Measurements from ENCODE around the gene C17orf50. TPM values are rescaled to one million over a fixed set of nuclear protein-coding genes. Genes with fewer than 3 reads are reported as not detected.

Gene C17orf50
- total and polyA plus RNA-seq, 10 donors = 0.15 to 0.42 TPM; not detected in 8

- intact Hi-C loops (cut with DNase I; ENCODE audit: low total_unique reads) = no loop called here
- H3K9me3 ChIP-seq = no peaks in the 10 kb centered on the region
- no peak for DNase-seq
- no peak for TF ChIP-seq POLR2AphosphoS5 (IDR thresholded peaks at IDR 0.05)
- TF ChIP-seq POLR2A (IDR thresholded peaks at IDR 0.05) = no peak
- TF ChIP-seq CTCF (IDR thresholded peaks at IDR 0.05 in 8 of 11, conservative IDR thresholded peaks at IDR 0.05 in 3 of 11) = no peak
- H3K27ac ChIP-seq = no peak overlapping the region
- peaks cover 10 to 21% (median 17%) of the 10 kb centered on the region in 6 donors for H3K4me1 ChIP-seq
- H3K4me3 ChIP-seq = no peak overlapping the region
- no peaks in the 10 kb centered on the region for H3K36me3 ChIP-seq
- 84 to 93% (median 88%) methylated on average over 3 of the region's 3 CpGs for WGBS, 5 donors
- H3K27me3 ChIP-seq (replicated peaks in 1 of 7) = peaks cover 0 to 67% (median 27%) of the 10 kb centered on the region in 7 donors
Observed at GRCh38 chr17:35793257-35793656, 32.6 kb downstream of the C17orf50 start.

GRCh38 chr17:35795007-35795870 lies 34.6 kb downstream of the C17orf50 start, which contains the start of gene MMP28:
Gene MMP28 (minus strand): TSS chr17:35795641. CDS start chr17:35795377, 264 bp downstream.
- WGBS, 5 donors = 0 to 3% (median 1%) methylated on average over 39 to 89 of the region's 89 CpGs
- DNase-seq = peak; percentile 82
- Histone ChIP-seq H3K9me3 (no peaks in the 10 kb centered on the region), H3K4me3 (peak within 1 kb of the TSS; percentile 51 to 83 (median 60)), H3K36me3 (no peaks in the 10 kb centered on the region), H3K4me1 (peaks cover 13 to 33% (median 27%) of the 10 kb centered on the region in 6 donors), H3K27me3 (replicated peaks in 1 of 7) (peaks cover 0 to 67% (median 27%) of the 10 kb centered on the region in 7 donors), H3K27ac (peak within 1 kb of the TSS in 2 of 8 donors; percentile 23 to 28)
- TF ChIP-seq CTCF (IDR thresholded peaks at IDR 0.05 in 8 of 11, conservative IDR thresholded peaks at IDR 0.05 in 3 of 11) = no peak
- no peak for TF ChIP-seq POLR2A (IDR thresholded peaks at IDR 0.05)
- peak; percentile 10 to 68 (median 51) for TF ChIP-seq POLR2AphosphoS5 (IDR thresholded peaks at IDR 0.05)
- intact Hi-C loops (cut with DNase I; ENCODE audit: low total_unique reads) = no loop called here

GRCh38 chr17:35795871-35796265 lies 35.2 kb downstream of the C17orf50 start:
- Histone ChIP-seq H3K9me3 (no peaks in the 10 kb centered on the region), H3K4me3 (peak overlapping the region; percentile 51 to 83 (median 60)), H3K4me1 (peaks cover 16 to 39% (median 33%) of the 10 kb centered on the region in 6 donors), H3K36me3 (no peaks in the 10 kb centered on the region), H3K27me3 (replicated peaks in 1 of 7) (peaks cover 0 to 67% (median 27%) of the 10 kb centered on the region in 7 donors), H3K27ac (peak overlapping the region in 2 of 8 donors; percentile 23 to 28)
- WGBS, 5 donors = 31 to 41% (median 35%) methylated on average over 8 of the region's 8 CpGs
- TF ChIP-seq POLR2AphosphoS5 (IDR thresholded peaks at IDR 0.05) = no peak
- no peak for TF ChIP-seq POLR2A (IDR thresholded peaks at IDR 0.05)
- no peak for TF ChIP-seq CTCF (IDR thresholded peaks at IDR 0.05 in 8 of 11, conservative IDR thresholded peaks at IDR 0.05 in 3 of 11)
- intact Hi-C loops (cut with DNase I; ENCODE audit: low total_unique reads) = no loop called here
- no peak for DNase-seq

- intact Hi-C loops (cut with DNase I; ENCODE audit: low total_unique reads) = no loop called here
- DNase-seq = no peak
- Histone ChIP-seq H3K4me3 (no peak overlapping the region), H3K27ac (no peak overlapping the region), H3K36me3 (no peaks in the 10 kb centered on the region), H3K27me3 (replicated peaks in 1 of 7) (peaks cover 0 to 61% (median 27%) of the 10 kb centered on the region in 7 donors), H3K4me1 (peaks cover 17 to 50% (median 44%) of the 10 kb centered on the region in 6 donors), H3K9me3 (no peaks in the 10 kb centered on the region)
- 86 to 100% (median 96%) methylated on average over 1 of the region's 1 CpG for WGBS, 5 donors
- no peak for TF ChIP-seq CTCF (IDR thresholded peaks at IDR 0.05 in 8 of 11, conservative IDR thresholded peaks at IDR 0.05 in 3 of 11)
- no peak for TF ChIP-seq POLR2A (IDR thresholded peaks at IDR 0.05)
- no peak for TF ChIP-seq POLR2AphosphoS5 (IDR thresholded peaks at IDR 0.05)
Observed at GRCh38 chr17:35796942-35797341, 36.3 kb downstream of the C17orf50 start.

Data from spleen (tissue), 11 donors.